Vagina (tissue), 2 donors: ENCODE results near the gene GNG7.

ENCODE experiments used
- CTCF ChIP-seq, 3 experiments: fragments of 450-650 bp in 2 of 3; fragments of 200-600 bp in 1 of 3; sonication (generic) in 1 of 3; IDR thresholded peaks; one replicate each; pipeline ENCODE4 v1.5.1; 2017 to 2019; ENCODE audit warnings: antibody characterized with exemption in 3 of 3, mild to moderate bottlenecking in 2 of 3, moderate library complexity in 2 of 3
- POLR2A ChIP-seq, 2 donors: fragments of 450-650 bp; IDR thresholded peaks; one replicate each; pipeline ENCODE4 v1.6.1; 2017; ENCODE audit warnings: antibody characterized with exemption in 2 of 2, mild to moderate bottlenecking in 2 of 2, moderate library complexity in 2 of 2
- POLR2AphosphoS5 ChIP-seq, 2 donors: sonication (generic); formaldehyde crosslinking; IDR thresholded peaks; one replicate each; pipeline ENCODE4 v1.9.0; 2017; ENCODE audit warnings: antibody characterized with exemption in 2 of 2, mild to moderate bottlenecking in 2 of 2, low read depth in 1 of 2; ENCODE audit not compliant: insufficient read depth in 1 of 2

- TF ChIP-seq CTCF (IDR thresholded peaks at IDR 0.05) (no peak), POLR2AphosphoS5 (IDR thresholded peaks at IDR 0.05; ENCODE audit: insufficient read depth in 1 of 2, low read depth in 1 of 2) (no peak), POLR2A (IDR thresholded peaks at IDR 0.05) (no peak)
These were observed 48.9 kb upstream of the GNG7 start for GRCh38 chr19:2751438-2751830.
